ENCODE measurements around the gene NR3C1.

NR3C1 gene

GRCh38 chr5:143275512-143276363, 127.7 kb downstream of the NR3C1 start:
- Histone ChIP-seq H3K4me3 (ENCODE audit: low read length in 2 of 2) (no peak overlapping the region), H3K27ac (ENCODE audit: low read length) (no peak overlapping the region), H3K27me3 (ENCODE audit: control insufficient read depth in 1 of 2, insufficient read depth in 2 of 2, low read length in 2 of 2) (no peaks in the 10 kb centered on the region), H3K9ac (ENCODE audit: low read length in 2 of 2) (no peak overlapping the region), H3K9me3 (ENCODE audit: control insufficient read depth in 2 of 2, low read length in 2 of 2) (no peaks in the 10 kb centered on the region), H3K36me3 (ENCODE audit: control insufficient read depth in 2 of 2, insufficient read depth in 2 of 2, low read length in 2 of 2) (no peaks in the 10 kb centered on the region), H3K4me1 (ENCODE audit: control insufficient read depth, insufficient read depth, low read length) (no peaks in the 10 kb centered on the region)

- Histone ChIP-seq H3K4me1 (ENCODE audit: control insufficient read depth, insufficient read depth, low read length) (no peaks in the 10 kb centered on the region), H3K9ac (ENCODE audit: low read length in 2 of 2) (no peak overlapping the region), H3K4me3 (ENCODE audit: low read length in 2 of 2) (no peak overlapping the region), H3K9me3 (ENCODE audit: control insufficient read depth in 2 of 2, low read length in 2 of 2) (no peaks in the 10 kb centered on the region), H3K27ac (ENCODE audit: low read length) (no peak overlapping the region), H3K27me3 (ENCODE audit: control insufficient read depth in 1 of 2, insufficient read depth in 2 of 2, low read length in 2 of 2) (no peaks in the 10 kb centered on the region), H3K36me3 (ENCODE audit: control insufficient read depth in 2 of 2, insufficient read depth in 2 of 2, low read length in 2 of 2) (no peaks in the 10 kb centered on the region)
These were observed 128.5 kb downstream of the NR3C1 start for GRCh38 chr5:143274952-143275351.

GRCh38 chr5:143271431-143271830, 132.1 kb downstream of the NR3C1 start:
- Histone ChIP-seq H3K4me3 (ENCODE audit: low read length in 2 of 2) (no peak overlapping the region), H3K27me3 (ENCODE audit: control insufficient read depth in 1 of 2, insufficient read depth in 2 of 2, low read length in 2 of 2) (no peaks in the 10 kb centered on the region), H3K27ac (ENCODE audit: low read length) (no peak overlapping the region), H3K9ac (ENCODE audit: low read length in 2 of 2) (no peak overlapping the region), H3K9me3 (ENCODE audit: control insufficient read depth in 2 of 2, low read length in 2 of 2) (no peaks in the 10 kb centered on the region), H3K4me1 (ENCODE audit: control insufficient read depth, insufficient read depth, low read length) (no peaks in the 10 kb centered on the region), H3K36me3 (ENCODE audit: control insufficient read depth in 2 of 2, insufficient read depth in 2 of 2, low read length in 2 of 2) (no peaks in the 10 kb centered on the region)

- Histone ChIP-seq H3K9ac (ENCODE audit: low read length in 2 of 2) (no peak overlapping the region), H3K4me3 (ENCODE audit: low read length in 2 of 2) (no peak overlapping the region), H3K4me1 (ENCODE audit: control insufficient read depth, insufficient read depth, low read length) (no peaks in the 10 kb centered on the region), H3K27ac (ENCODE audit: low read length) (no peak overlapping the region), H3K36me3 (ENCODE audit: control insufficient read depth in 2 of 2, insufficient read depth in 2 of 2, low read length in 2 of 2) (no peaks in the 10 kb centered on the region), H3K9me3 (ENCODE audit: control insufficient read depth in 2 of 2, low read length in 2 of 2) (no peaks in the 10 kb centered on the region), H3K27me3 (ENCODE audit: control insufficient read depth in 1 of 2, insufficient read depth in 2 of 2, low read length in 2 of 2) (no peaks in the 10 kb centered on the region)
These were observed 135.1 kb downstream of the NR3C1 start for GRCh38 chr5:143268388-143268787.

- no peak overlapping the region for H3K9ac ChIP-seq (ENCODE audit: low read length in 2 of 2)
- H3K4me1 ChIP-seq (ENCODE audit: control insufficient read depth, insufficient read depth, low read length) = no peaks in the 10 kb centered on the region
- no peak overlapping the region for H3K27ac ChIP-seq (ENCODE audit: low read length)
- no peaks in the 10 kb centered on the region for H3K36me3 ChIP-seq (ENCODE audit: control insufficient read depth in 2 of 2, insufficient read depth in 2 of 2, low read length in 2 of 2)
- H3K27me3 ChIP-seq (ENCODE audit: control insufficient read depth in 1 of 2, insufficient read depth in 2 of 2, low read length in 2 of 2) = no peaks in the 10 kb centered on the region
- no peak overlapping the region for H3K4me3 ChIP-seq (ENCODE audit: low read length in 2 of 2)
- no peaks in the 10 kb centered on the region for H3K9me3 ChIP-seq (ENCODE audit: control insufficient read depth in 2 of 2, low read length in 2 of 2)
These were observed 136.3 kb downstream of the NR3C1 start for GRCh38 chr5:143267186-143267585.

- H3K9ac ChIP-seq (ENCODE audit: low read length in 2 of 2) = no peak overlapping the region
- H3K4me3 ChIP-seq (ENCODE audit: low read length in 2 of 2) = no peak overlapping the region
- H3K4me1 ChIP-seq (ENCODE audit: control insufficient read depth, insufficient read depth, low read length) = no peaks in the 10 kb centered on the region
- no peak overlapping the region for H3K27ac ChIP-seq (ENCODE audit: low read length)
- H3K27me3 ChIP-seq (ENCODE audit: control insufficient read depth in 1 of 2, insufficient read depth in 2 of 2, low read length in 2 of 2) = no peaks in the 10 kb centered on the region
- no peaks in the 10 kb centered on the region for H3K36me3 ChIP-seq (ENCODE audit: control insufficient read depth in 2 of 2, insufficient read depth in 2 of 2, low read length in 2 of 2)
- H3K9me3 ChIP-seq (ENCODE audit: control insufficient read depth in 2 of 2, low read length in 2 of 2) = no peaks in the 10 kb centered on the region
These were observed 137.5 kb downstream of the NR3C1 start for GRCh38 chr5:143265995-143266394.

GRCh38 chr5:143263272-143263810, 140.1 kb downstream of the NR3C1 start:
- H3K9me3 ChIP-seq (ENCODE audit: control insufficient read depth in 2 of 2, low read length in 2 of 2) = no peaks in the 10 kb centered on the region
- H3K27ac ChIP-seq (ENCODE audit: low read length) = no peak overlapping the region
- H3K4me3 ChIP-seq (ENCODE audit: low read length in 2 of 2) = no peak overlapping the region
- H3K4me1 ChIP-seq (ENCODE audit: control insufficient read depth, insufficient read depth, low read length) = no peaks in the 10 kb centered on the region
- no peaks in the 10 kb centered on the region for H3K27me3 ChIP-seq (ENCODE audit: control insufficient read depth in 1 of 2, insufficient read depth in 2 of 2, low read length in 2 of 2)
- no peak overlapping the region for H3K9ac ChIP-seq (ENCODE audit: low read length in 2 of 2)
- no peaks in the 10 kb centered on the region for H3K36me3 ChIP-seq (ENCODE audit: control insufficient read depth in 2 of 2, insufficient read depth in 2 of 2, low read length in 2 of 2)

GRCh38 chr5:143262393-143263174, 140.9 kb downstream of the NR3C1 start:
- H3K4me3 ChIP-seq (ENCODE audit: low read length in 2 of 2) = no peak overlapping the region
- no peak overlapping the region for H3K9ac ChIP-seq (ENCODE audit: low read length in 2 of 2)
- H3K9me3 ChIP-seq (ENCODE audit: control insufficient read depth in 2 of 2, low read length in 2 of 2) = no peaks in the 10 kb centered on the region
- H3K27me3 ChIP-seq (ENCODE audit: control insufficient read depth in 1 of 2, insufficient read depth in 2 of 2, low read length in 2 of 2) = no peaks in the 10 kb centered on the region
- H3K27ac ChIP-seq (ENCODE audit: low read length) = no peak overlapping the region
- H3K4me1 ChIP-seq (ENCODE audit: control insufficient read depth, insufficient read depth, low read length) = no peaks in the 10 kb centered on the region
- no peaks in the 10 kb centered on the region for H3K36me3 ChIP-seq (ENCODE audit: control insufficient read depth in 2 of 2, insufficient read depth in 2 of 2, low read length in 2 of 2)

GRCh38 chr5:143261748-143262392, 141.6 kb downstream of the NR3C1 start:
- Histone ChIP-seq H3K9ac (ENCODE audit: low read length in 2 of 2) (no peak overlapping the region), H3K4me1 (ENCODE audit: control insufficient read depth, insufficient read depth, low read length) (no peaks in the 10 kb centered on the region), H3K27ac (ENCODE audit: low read length) (no peak overlapping the region)

GRCh38 chr5:143259254-143259605, 144.3 kb downstream of the NR3C1 start:
- H3K27me3 ChIP-seq (ENCODE audit: control insufficient read depth in 1 of 2, insufficient read depth in 2 of 2, low read length in 2 of 2) = no peaks in the 10 kb centered on the region
- H3K9me3 ChIP-seq (ENCODE audit: control insufficient read depth in 2 of 2, low read length in 2 of 2) = no peaks in the 10 kb centered on the region
- H3K9ac ChIP-seq (ENCODE audit: low read length in 2 of 2) = no peak overlapping the region
- no peak overlapping the region for H3K27ac ChIP-seq (ENCODE audit: low read length)
- no peak overlapping the region for H3K4me3 ChIP-seq (ENCODE audit: low read length in 2 of 2)
- H3K4me1 ChIP-seq (ENCODE audit: control insufficient read depth, insufficient read depth, low read length) = no peaks in the 10 kb centered on the region
- H3K36me3 ChIP-seq (ENCODE audit: control insufficient read depth in 2 of 2, insufficient read depth in 2 of 2, low read length in 2 of 2) = no peaks in the 10 kb centered on the region

More at GRCh38 chr5:143261748-143262392, 141.6 kb downstream of the NR3C1 start:
- Histone ChIP-seq H3K27me3 (ENCODE audit: control insufficient read depth in 1 of 2, insufficient read depth in 2 of 2, low read length in 2 of 2) (no peaks in the 10 kb centered on the region), H3K36me3 (ENCODE audit: control insufficient read depth in 2 of 2, insufficient read depth in 2 of 2, low read length in 2 of 2) (no peaks in the 10 kb centered on the region), H3K9me3 (ENCODE audit: control insufficient read depth in 2 of 2, low read length in 2 of 2) (no peaks in the 10 kb centered on the region), H3K4me3 (ENCODE audit: low read length in 2 of 2) (no peak overlapping the region)
